ENCODE results near the gene CEACAM16.

- TF ChIP-seq CTCF (IDR thresholded peaks at IDR 0.05) (no peak), POLR2A (IDR thresholded peaks at IDR 0.05) (no peak)
Measured at GRCh38 chr19:44706506-44707236, 7.7 kb downstream of the CEACAM16 start.
